A549 (cell line): ENCODE measurements around the gene TENT5C.

Experiments
- CTCF ChIP-seq: fragments of >200 bp; sonication (Bioruptor Twin); formaldehyde crosslinking; IDR thresholded peaks from 3 replicates; pipeline ENCODE4 v1.5.1; 2016
- EP300 ChIP-seq, 2 experiments: fragments of >200 bp; sonication (Bioruptor Twin); formaldehyde crosslinking; IDR thresholded peaks; 2 replicates in 1 of 2; 3 replicates in 1 of 2; pipeline ENCODE4 v1.6.1; 2016 to 2017

- TF ChIP-seq CTCF (no peak), EP300 (IDR thresholded peaks at IDR 0.05) (no peak)
Measured at GRCh38 chr1:117646956-117647355, 41.1 kb downstream of the TENT5C start.
